Fibroblast of the aortic adventitia (primary cell): ENCODE data around the gene SLC4A11. TPM values are rescaled to one million over a fixed set of nuclear protein-coding genes. Genes with fewer than 3 reads are reported as not detected.

Experiments
- DNase-seq: peaks from one replicate; pipeline ENCODE4 v3.0.0-alpha.2; 2010; ENCODE audit warnings: low read depth
- H3K4me3 ChIP-seq: 2 replicates; pipeline ENCODE4 v1.5.1; 2011; ENCODE audit warnings: low read depth, mild to moderate bottlenecking, control low read depth, low read length, moderate library complexity
- CTCF ChIP-seq: IDR thresholded peaks from 2 replicates; pipeline ENCODE4 v1.5.1; 2011; ENCODE audit warnings: mild to moderate bottlenecking, low read length, control low read depth, inconsistent platforms; ENCODE audit not compliant: insufficient read depth
- total RNA-seq: library from RNA; depleted of rRNA; stranded (reverse); fragments of >200 nt; gene quantifications from 2 replicates; pipeline ENCODE4 v1.2.3, GENCODE V29; 2012; ENCODE audit warnings: low replicate concordance

SLC4A11 gene
- total RNA-seq, 1 donor: 0.63 TPM

GRCh38 chr20:3240776-3241363 is 1.9 kb upstream of the SLC4A11 start:
- H3K4me3 ChIP-seq: peak overlapping the region; percentile 69

GRCh38 chr20:3239867-3240775 is 1.1 kb upstream of the SLC4A11 start:
- H3K4me3 ChIP-seq: peak overlapping the region; percentile 69
- DNase-seq: peak; percentile 22
- no peak for TF ChIP-seq CTCF

More at GRCh38 chr20:3240776-3241363, 1.9 kb upstream of the SLC4A11 start:
- no peak for DNase-seq
- TF ChIP-seq CTCF: no peak

- TF ChIP-seq CTCF: no peak
- peak overlapping the region; percentile 69 for H3K4me3 ChIP-seq
- peak; percentile 9 for DNase-seq
These were observed 369 bp downstream of the SLC4A11 start for GRCh38 chr20:3238616-3239025.

GRCh38 chr20:3237958-3238615 is 903 bp downstream of the SLC4A11 start:
- H3K4me3 ChIP-seq: peak overlapping the region; percentile 69
- TF ChIP-seq CTCF: no peak
- no peak for DNase-seq

- no peak overlapping the region for H3K4me3 ChIP-seq
- no peak for DNase-seq
- no peak for TF ChIP-seq CTCF
These were observed 1.7 kb downstream of the SLC4A11 start for GRCh38 chr20:3237011-3237957.
